Bronchial epithelial cell (primary cell): Measurements from ENCODE around the gene ARAP3. TPM values are rescaled to one million over a fixed set of nuclear protein-coding genes. Genes with fewer than 3 reads are reported as not detected.

Source experiments
- DNase-seq: peaks from one replicate; pipeline ENCODE4 v3.0.0-alpha.2; 2010; ENCODE audit warnings: low read depth
- FAIRE-seq: peaks from 2 replicates; lab custom pipeline; 2011; peaks lifted over from hg19 to GRCh38; lab: Jason Lieb, UNC
- H3K27me3 ChIP-seq: 2 replicates; pipeline ENCODE4 v1.5.1; 2011; ENCODE audit warnings: low read length; ENCODE audit not compliant: control insufficient read depth, insufficient read depth
- H3K36me3 ChIP-seq: 2 replicates; pipeline ENCODE4 v1.5.1; 2011; ENCODE audit warnings: low read length; ENCODE audit not compliant: control insufficient read depth, insufficient read depth
- H3K4me3 ChIP-seq: 2 replicates; pipeline ENCODE4 v1.5.1; 2011; ENCODE audit warnings: mild to moderate bottlenecking, low read depth, low read length, control low read depth
- total RNA-seq: library from RNA; depleted of rRNA; stranded (reverse); fragments of >200 nt; gene quantifications from 2 replicates; pipeline ENCODE4 v1.2.1, GENCODE V29; 2014
- TF ChIP-seq, protein P1 (sequence below): IDR thresholded peaks from 2 replicates; pipeline ENCODE4 v1.5.1; 2011; ENCODE audit warnings: mild to moderate bottlenecking, moderate library complexity, low read length, control low read depth, inconsistent platforms; ENCODE audit not compliant: insufficient read depth, severe bottlenecking

ARAP3 gene
- total RNA-seq, 1 donor from 2014 or later, result 3.7 TPM

DNA sequence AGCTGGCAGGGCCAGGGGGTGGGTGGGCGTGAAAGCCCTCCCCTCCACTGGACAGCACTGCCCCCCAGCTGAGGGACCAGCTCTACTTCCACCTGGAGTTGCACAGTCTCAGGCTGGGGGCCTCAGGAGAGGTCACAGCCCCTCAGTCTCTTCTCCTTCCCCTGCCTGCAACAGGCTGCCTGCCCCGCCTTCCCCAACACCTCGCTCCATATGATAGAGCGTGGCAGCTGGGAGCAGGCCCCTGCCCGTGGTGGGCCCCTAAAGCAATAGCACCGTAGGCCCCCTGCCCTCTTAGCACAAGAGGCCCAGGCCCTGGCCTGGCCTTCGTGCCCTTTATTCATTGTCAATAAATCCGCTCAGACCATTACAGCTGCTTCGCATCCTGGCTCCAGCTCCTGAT, 41.3 kb downstream of the ARAP3 start:
- DNase-seq (no peak), FAIRE-seq (no peak)
- TF ChIP-seq, protein P1, sequence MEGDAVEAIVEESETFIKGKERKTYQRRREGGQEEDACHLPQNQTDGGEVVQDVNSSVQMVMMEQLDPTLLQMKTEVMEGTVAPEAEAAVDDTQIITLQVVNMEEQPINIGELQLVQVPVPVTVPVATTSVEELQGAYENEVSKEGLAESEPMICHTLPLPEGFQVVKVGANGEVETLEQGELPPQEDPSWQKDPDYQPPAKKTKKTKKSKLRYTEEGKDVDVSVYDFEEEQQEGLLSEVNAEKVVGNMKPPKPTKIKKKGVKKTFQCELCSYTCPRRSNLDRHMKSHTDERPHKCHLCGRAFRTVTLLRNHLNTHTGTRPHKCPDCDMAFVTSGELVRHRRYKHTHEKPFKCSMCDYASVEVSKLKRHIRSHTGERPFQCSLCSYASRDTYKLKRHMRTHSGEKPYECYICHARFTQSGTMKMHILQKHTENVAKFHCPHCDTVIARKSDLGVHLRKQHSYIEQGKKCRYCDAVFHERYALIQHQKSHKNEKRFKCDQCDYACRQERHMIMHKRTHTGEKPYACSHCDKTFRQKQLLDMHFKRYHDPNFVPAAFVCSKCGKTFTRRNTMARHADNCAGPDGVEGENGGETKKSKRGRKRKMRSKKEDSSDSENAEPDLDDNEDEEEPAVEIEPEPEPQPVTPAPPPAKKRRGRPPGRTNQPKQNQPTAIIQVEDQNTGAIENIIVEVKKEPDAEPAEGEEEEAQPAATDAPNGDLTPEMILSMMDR, result no peak
- Histone ChIP-seq H3K36me3 (peaks cover 3% of the 10 kb centered on the region), H3K4me3 (no peak overlapping the region), H3K27me3 (no peaks in the 10 kb centered on the region)

DNA sequence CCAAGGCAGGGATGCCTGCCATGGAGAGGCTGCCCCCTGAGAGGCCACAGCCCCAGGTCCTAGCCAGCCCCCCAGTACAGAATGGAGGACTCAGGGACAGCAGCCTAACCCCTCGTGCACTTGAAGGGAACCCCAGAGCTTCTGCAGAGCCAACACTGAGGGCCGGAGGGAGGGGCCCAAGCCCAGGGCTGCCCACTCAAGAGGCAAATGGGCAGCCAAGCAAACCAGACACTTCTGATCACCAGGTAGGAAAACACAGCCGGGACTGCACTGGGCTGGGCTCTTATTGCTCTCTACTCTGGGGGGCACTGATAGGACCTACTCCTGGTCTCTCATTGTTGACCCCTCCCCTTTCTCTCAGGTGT, 42.0 kb downstream of the ARAP3 start:
- TF ChIP-seq, protein P1, result no peak
- no peak for DNase-seq
- Histone ChIP-seq H3K4me3 (no peak overlapping the region), H3K36me3 (peaks cover 3% of the 10 kb centered on the region), H3K27me3 (no peaks in the 10 kb centered on the region)
- no peak for FAIRE-seq

DNA sequence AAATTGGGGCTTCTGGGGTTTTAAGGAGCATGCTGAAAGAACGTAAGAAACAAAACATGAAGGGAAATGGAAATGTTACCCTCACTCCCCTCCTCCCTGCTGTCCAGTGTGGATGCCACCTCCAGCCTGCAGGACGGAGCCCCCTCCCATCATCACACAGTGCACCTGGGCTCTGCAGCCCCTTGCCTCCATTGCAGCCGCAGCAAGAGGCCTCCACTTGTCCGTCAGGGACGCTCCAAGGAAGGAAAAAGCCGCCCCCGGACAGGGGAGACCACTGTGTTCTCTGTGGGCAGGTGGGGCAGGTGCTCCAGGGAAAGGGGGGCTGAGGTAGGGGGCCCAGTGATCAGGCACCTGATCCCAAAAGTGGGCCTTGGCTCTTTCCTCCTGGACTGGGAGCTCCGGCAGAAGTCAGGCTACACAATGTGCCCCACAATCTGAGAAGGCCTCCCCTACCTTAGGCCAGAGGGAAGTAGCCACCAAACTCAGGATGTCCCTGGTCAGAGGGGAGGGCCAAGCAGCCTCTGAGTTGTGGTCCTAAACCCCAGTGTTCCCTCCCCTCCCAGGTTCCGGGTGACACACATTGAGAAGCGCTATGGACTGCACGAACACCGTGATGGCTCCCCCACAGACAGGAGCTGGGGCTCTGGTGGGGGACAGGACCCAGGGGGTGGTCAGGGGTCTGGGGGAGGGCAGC, 42.5 kb downstream of the ARAP3 start:
- FAIRE-seq (no peak), DNase-seq (no peak)
- TF ChIP-seq, protein P1, result no peak
- H3K4me3 ChIP-seq, result no peak overlapping the region
- peaks cover 3% of the 10 kb centered on the region for H3K36me3 ChIP-seq
- no peaks in the 10 kb centered on the region for H3K27me3 ChIP-seq

DNA sequence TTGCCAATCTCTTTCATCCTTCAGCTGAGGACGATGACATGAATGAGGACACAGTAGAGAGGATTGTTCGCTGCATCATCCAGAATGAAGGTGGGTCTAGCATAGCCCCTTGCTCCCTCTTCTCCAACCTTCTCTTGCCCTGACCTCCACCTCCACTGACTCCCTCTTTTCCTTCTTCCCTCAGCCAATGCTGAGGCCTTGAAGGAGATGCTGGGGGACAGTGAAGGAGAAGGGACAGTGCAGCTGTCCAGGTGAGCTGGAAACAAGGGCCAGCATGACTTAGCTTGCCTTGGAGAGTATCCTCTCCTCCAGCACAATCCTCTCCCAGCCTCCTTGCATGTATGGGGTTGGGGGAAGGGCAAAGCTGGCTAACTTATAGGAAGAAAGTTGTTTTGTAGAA, 43.3 kb downstream of the ARAP3 start:
- TF ChIP-seq, protein P1, result no peak
- H3K36me3 ChIP-seq, result peaks cover 3% of the 10 kb centered on the region
- H3K27me3 ChIP-seq, result no peaks in the 10 kb centered on the region
- no peak for DNase-seq
- no peak overlapping the region for H3K4me3 ChIP-seq
- no peak for FAIRE-seq

DNA sequence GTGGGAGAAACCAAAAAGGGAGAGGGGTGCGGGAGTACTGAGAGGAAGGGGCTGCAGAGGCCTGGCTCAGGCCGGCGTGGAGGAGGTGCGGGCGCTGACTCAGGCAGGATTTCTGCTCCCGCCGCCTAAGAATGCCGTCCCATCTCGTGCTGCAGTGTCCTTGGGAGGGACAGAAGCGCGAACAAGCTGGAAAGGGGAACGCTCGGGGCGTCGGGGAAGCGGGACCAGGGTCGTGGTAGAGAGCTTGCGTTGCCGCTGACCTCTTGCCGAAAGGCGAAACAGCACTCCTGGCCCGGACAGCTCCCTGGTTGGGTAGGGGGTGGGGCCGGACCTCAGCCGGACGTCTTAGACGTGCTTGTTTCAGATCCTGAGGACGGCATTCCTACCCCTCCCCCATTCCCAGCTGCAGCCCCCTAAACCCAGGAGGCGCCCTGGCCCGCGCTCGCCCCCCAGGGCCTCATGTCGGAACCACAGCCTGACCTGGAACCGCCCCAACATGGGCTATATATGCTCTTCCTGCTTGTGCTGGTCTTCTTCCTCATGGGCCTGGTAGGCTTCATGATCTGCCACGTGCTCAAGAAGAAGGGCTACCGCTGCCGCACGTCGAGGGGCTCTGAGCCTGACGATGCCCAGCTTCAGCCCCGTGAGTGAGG, 44.1 kb downstream of the ARAP3 start:
- peaks cover 3% of the 10 kb centered on the region for H3K36me3 ChIP-seq
- no peak for FAIRE-seq
- TF ChIP-seq, protein P1, result peak; percentile 32
- DNase-seq, result peak; percentile 21
- H3K4me3 ChIP-seq, result peak overlapping the region; percentile 96
- H3K27me3 ChIP-seq, result no peaks in the 10 kb centered on the region
